Sigmoid colon (tissue), 4 donors: ENCODE results near the gene TMEM107.

ENCODE experiments used
- EP300 ChIP-seq, 4 donors: sonication (generic); formaldehyde crosslinking; IDR thresholded peaks; one replicate each; pipeline ENCODE4 v1.6.1; 2017; ENCODE audit warnings: antibody characterized with exemption in 4 of 4
- POLR2A ChIP-seq, 2 donors: fragments of 450-650 bp; IDR thresholded peaks; one replicate each; pipeline ENCODE4 v1.6.1; 2016; ENCODE audit warnings: antibody characterized with exemption in 2 of 2, mild to moderate bottlenecking in 2 of 2, moderate library complexity in 2 of 2
- POLR2AphosphoS5 ChIP-seq, 4 donors: sonication (generic); formaldehyde crosslinking; IDR thresholded peaks; one replicate each; pipeline ENCODE4 v1.6.1; 2017; ENCODE audit warnings: antibody characterized with exemption in 4 of 4
- TF ChIP-seq, protein P1 (sequence below), 4 experiments: fragments of 450-650 bp in 3 of 4; fragments of 200-600 bp in 1 of 4; IDR thresholded peaks; one replicate each; pipeline ENCODE4 v1.5.1; 2016 to 2019; ENCODE audit warnings: antibody characterized with exemption in 4 of 4, mild to moderate bottlenecking in 3 of 4, moderate library complexity in 2 of 4

GRCh38 chr17:8152112-8152775, 23.9 kb downstream of the TMEM107 start, which contains the start of gene PER1:
- TF ChIP-seq, protein P1, sequence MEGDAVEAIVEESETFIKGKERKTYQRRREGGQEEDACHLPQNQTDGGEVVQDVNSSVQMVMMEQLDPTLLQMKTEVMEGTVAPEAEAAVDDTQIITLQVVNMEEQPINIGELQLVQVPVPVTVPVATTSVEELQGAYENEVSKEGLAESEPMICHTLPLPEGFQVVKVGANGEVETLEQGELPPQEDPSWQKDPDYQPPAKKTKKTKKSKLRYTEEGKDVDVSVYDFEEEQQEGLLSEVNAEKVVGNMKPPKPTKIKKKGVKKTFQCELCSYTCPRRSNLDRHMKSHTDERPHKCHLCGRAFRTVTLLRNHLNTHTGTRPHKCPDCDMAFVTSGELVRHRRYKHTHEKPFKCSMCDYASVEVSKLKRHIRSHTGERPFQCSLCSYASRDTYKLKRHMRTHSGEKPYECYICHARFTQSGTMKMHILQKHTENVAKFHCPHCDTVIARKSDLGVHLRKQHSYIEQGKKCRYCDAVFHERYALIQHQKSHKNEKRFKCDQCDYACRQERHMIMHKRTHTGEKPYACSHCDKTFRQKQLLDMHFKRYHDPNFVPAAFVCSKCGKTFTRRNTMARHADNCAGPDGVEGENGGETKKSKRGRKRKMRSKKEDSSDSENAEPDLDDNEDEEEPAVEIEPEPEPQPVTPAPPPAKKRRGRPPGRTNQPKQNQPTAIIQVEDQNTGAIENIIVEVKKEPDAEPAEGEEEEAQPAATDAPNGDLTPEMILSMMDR (IDR thresholded peaks at IDR 0.05): no peak
- TF ChIP-seq POLR2A (IDR thresholded peaks at IDR 0.05) (peak; percentile 93 to 97), POLR2AphosphoS5 (IDR thresholded peaks at IDR 0.05) (peak; percentile 99), EP300 (IDR thresholded peaks at IDR 0.05) (peak; percentile 37 to 96 (median 69))
